GM21786 (cell line): Measurements from ENCODE around the gene ANKHD1.

Experiments used
- ATAC-seq: cut with Tn5 transposase; IDR thresholded peaks from one replicate; pipeline ENCODE4 v1.9.1; 2021; ENCODE audit not compliant: unreplicated experiment

Gene ANKHD1

DNA sequence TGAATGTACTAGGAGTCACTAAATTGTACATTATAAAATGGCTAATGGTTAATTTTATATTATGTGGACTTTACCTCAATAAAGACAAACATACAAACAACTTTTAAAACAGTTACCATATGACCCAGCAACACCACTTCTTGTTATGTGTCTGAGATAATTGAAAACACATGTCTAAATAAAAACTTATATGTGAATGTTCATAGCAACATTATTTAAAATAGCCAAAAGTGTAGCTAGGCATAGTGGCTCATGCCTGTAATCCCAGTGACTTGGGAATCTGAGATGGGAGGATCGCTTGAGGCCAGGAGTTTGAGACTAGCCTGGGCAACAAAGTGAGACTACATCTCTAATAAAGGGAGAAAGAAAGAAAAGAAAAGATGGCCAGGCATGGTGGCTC, 185.9 kb downstream of the ANKHD1 start:
- ATAC-seq, result no peak

DNA sequence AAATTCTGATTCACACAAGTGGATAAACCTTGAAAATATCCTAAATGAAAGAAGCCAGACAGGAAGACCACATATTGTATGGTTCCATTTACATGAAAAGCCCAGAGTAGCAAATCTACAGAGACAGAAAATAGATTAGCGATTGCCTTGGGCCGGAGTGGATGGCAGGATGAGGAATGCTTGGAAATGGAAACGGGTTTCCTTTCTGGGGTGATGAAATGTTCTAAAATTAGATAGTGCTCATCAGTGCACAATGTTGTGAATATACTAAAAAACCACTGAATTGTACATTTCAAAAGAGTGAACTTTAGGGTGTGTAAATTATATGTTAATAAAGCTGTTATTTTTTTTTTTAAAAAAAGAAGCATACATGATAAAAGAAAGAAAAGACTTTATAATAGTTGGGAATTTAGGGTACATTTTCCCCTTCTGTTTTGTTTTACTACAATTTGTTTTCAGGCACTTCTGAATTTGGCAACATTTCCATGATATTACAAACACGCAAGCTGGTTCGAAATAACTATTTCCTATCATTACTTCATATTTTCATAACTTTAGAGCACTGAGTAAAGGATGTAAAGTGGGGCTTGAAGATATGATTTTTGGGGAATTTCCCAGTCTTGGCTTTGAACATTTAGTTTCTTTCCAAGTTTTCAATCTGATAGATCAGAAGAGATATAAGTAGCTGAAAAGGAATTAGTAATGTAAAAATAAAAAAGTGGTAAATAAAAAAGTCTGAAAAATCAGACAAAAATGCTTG, 186.9 kb downstream of the ANKHD1 start:
- no peak for ATAC-seq
